ENCODE data around the gene ZNF205. TPM values are rescaled to one million over a fixed set of nuclear protein-coding genes. Genes with fewer than 3 reads are reported as not detected.
A peak's percentile ranks its signal among the peaks of the same experiment; 100 is the strongest.

The ZNF205 gene
- total and polyA plus RNA-seq, 11 donors = 7.4 to 19.8 (median 8.6) TPM

GRCh38 chr16:3158026-3158509 is 45.7 kb downstream of the ZNF205 start:
- peaks cover 0 to 4% (median 0%) of the 10 kb centered on the region in 9 donors for H3K27me3 ChIP-seq
- WGBS, 4 donors = 0 to 1% (median 0%) methylated on average over 17 to 27 of the region's 27 CpGs
- ATAC-seq = peak in 3 of 4 donors; percentile 11 to 37 (median 25)

GRCh38 chr16:3158510-3159314 is 46.3 kb downstream of the ZNF205 start:
- no peaks in the 10 kb centered on the region for H3K36me3 ChIP-seq
- ATAC-seq = peak; percentile 80 to 91 (median 88)
- intact Hi-C loops (cut with DNase I) = loop anchor here in 1 of 10 donors (5.0 kb wide), 1 partner anchor 124 kb away; the partner anchor contains the start of gene ZNF263
- peak; percentile 82 to 92 (median 88) for DNase-seq
- 1 to 2% (median 2%) methylated on average over 48 to 70 of the region's 70 CpGs for WGBS, 4 donors
- H3K27ac ChIP-seq = peak overlapping the region; percentile 81 to 94 (median 88)
- TF ChIP-seq POLR2A (IDR thresholded peaks at IDR 0.05) (no peak), CTCF (IDR thresholded peaks at IDR 0.05) (peak in 1 of 12 donors; percentile 14)
- H3K9me3 ChIP-seq = peaks cover 0 to 9% (median 0%) of the 10 kb centered on the region in 12 donors
- peaks cover 0 to 25% (median 12%) of the 10 kb centered on the region in 12 donors for H3K4me1 ChIP-seq
- H3K27me3 ChIP-seq = peaks cover 0 to 4% (median 0%) of the 10 kb centered on the region in 9 donors
- peak overlapping the region; percentile 47 to 84 (median 73) for H3K4me3 ChIP-seq

More at GRCh38 chr16:3158026-3158509, 45.7 kb downstream of the ZNF205 start:
- Histone ChIP-seq H3K4me3 (peak overlapping the region; percentile 47 to 84 (median 73)), H3K36me3 (no peaks in the 10 kb centered on the region), H3K4me1 (peaks cover 0 to 25% (median 12%) of the 10 kb centered on the region in 12 donors), H3K27ac (peak overlapping the region; percentile 81 to 94 (median 88)), H3K9me3 (peaks cover 0 to 9% (median 0%) of the 10 kb centered on the region in 12 donors)
- intact Hi-C loops (cut with DNase I) = loop anchor here in 1 of 10 donors (5.0 kb wide), 1 partner anchor 124 kb away; the partner anchor contains the start of gene ZNF263
- DNase-seq = peak in 1 of 5 donors; percentile 42
- TF ChIP-seq POLR2A (IDR thresholded peaks at IDR 0.05) (no peak), CTCF (IDR thresholded peaks at IDR 0.05) (no peak)

GRCh38 chr16:3161235-3162018 is 49.0 kb downstream of the ZNF205 start:
- ATAC-seq (no peak), DNase-seq (peak in 1 of 5 donors; percentile 56)
- no peaks in the 10 kb centered on the region for H3K36me3 ChIP-seq
- no peak overlapping the region for H3K4me3 ChIP-seq
- H3K9me3 ChIP-seq = no peaks in the 10 kb centered on the region
- no peak overlapping the region for H3K27ac ChIP-seq
- no peak for TF ChIP-seq POLR2A (IDR thresholded peaks at IDR 0.05)
- intact Hi-C loops (cut with DNase I) = loop anchor here in 2 of 10 donors (5.0 to 10.0 kb wide), 2 partner anchors 99 to 107 kb away; no protein-coding TSS in a partner anchor
- WGBS, 4 donors = 89 to 92% (median 90%) methylated on average over 36 of the region's 36 CpGs
- H3K27me3 ChIP-seq = peaks cover 0 to 4% (median 0%) of the 10 kb centered on the region in 9 donors
- H3K4me1 ChIP-seq = peaks cover 0 to 32% (median 13%) of the 10 kb centered on the region in 12 donors
